ENCODE results near the gene MAD1L1. TPM values are rescaled to one million over a fixed set of nuclear protein-coding genes. Genes with fewer than 3 reads are reported as not detected.
"Not testable (repeated sequence)": the region's sequence is repeated elsewhere in the genome, so short reads cannot be mapped to it uniquely, and the experiment has no call there.

Gene MAD1L1
- total and polyA plus RNA-seq, 2 of the 8 experiments (the other 6 are each of a cell fraction or from before 2014, with no cell fraction given): 40.4 to 44.6 TPM

DNA sequence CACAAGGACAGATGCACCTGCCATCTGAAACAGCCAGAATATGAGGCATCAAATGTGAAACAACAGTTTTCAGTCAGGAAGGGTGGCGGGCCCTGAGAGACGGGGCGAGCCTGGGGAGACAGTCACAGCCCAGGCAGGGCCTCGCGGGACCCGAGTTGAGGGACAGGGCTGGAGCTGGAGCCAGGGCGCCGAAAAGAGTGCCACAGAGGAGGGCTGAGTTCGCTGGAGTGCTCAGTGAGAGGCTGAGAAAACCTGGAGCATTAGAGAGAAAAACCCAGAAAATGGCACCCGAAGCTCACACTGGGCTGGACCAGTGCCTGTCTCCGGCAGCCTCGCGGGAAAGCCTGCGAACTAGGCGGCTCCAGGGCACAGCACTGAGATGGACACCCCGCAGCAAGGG lies 404.6 kb downstream of the MAD1L1 start:
- CTCF ChIA-PET (ENCODE audit: partially characterized antibody); H3K23ac ChIP-seq (ENCODE audit: insufficient read length); H4K5ac ChIP-seq (ENCODE audit: insufficient read length, low read depth, low read length); H2BK15ac ChIP-seq (ENCODE audit: low read length); H2BK20ac ChIP-seq (ENCODE audit: low read length); H3K4ac ChIP-seq (replicated peaks; ENCODE audit: insufficient read length, low read depth, low read length); H3K79me2 ChIP-seq (ENCODE audit: control insufficient read depth in 1 of 2, insufficient read depth in 2 of 2, low read length in 2 of 2); H3K9me3 ChIP-seq (ENCODE audit: insufficient read depth in 2 of 2, low read depth in 1 of 2, low read length in 1 of 2); H3K4me3 ChIP-seq (ENCODE audit: extremely low read depth in 1 of 4, insufficient read depth in 2 of 4, low read depth in 3 of 4, low read length in 4 of 4); H3K9ac ChIP-seq (replicated peaks in 1 of 4; ENCODE audit: extremely low read depth in 1 of 4, low read depth in 3 of 4, low read length in 3 of 4); H4K91ac ChIP-seq (replicated peaks; ENCODE audit: insufficient read length, low read length); H3K4me2 ChIP-seq (ENCODE audit: insufficient read depth in 1 of 2, low read depth in 2 of 2, low read length in 2 of 2); H3K56ac ChIP-seq (replicated peaks; ENCODE audit: insufficient read length, low read depth, low read length); H2BK12ac ChIP-seq (ENCODE audit: low read depth, low read length); H3K14ac ChIP-seq (ENCODE audit: insufficient read length); H2BK120ac ChIP-seq (replicated peaks; ENCODE audit: low read depth, low read length); H3K79me1 ChIP-seq (ENCODE audit: low read depth, low read length); POLR2A ChIA-PET (ENCODE audit: partially characterized antibody); H2AK5ac ChIP-seq (ENCODE audit: low read depth, low read length); H2BK5ac ChIP-seq (ENCODE audit: low read depth, low read length); H4K20me1 ChIP-seq (replicated peaks in 1 of 2; ENCODE audit: control insufficient read depth in 1 of 2, insufficient read depth in 2 of 2, low read length in 2 of 2); H3K23me2 ChIP-seq (ENCODE audit: low read depth, low read length); H3K4me1 ChIP-seq (replicated peaks in 1 of 4; ENCODE audit: control insufficient read depth in 3 of 4, insufficient read depth in 4 of 4, low read length in 3 of 4); H3K36me3 ChIP-seq (ENCODE audit: control insufficient read depth in 2 of 4, insufficient read depth in 4 of 4, low read length in 3 of 4); H4K8ac ChIP-seq (ENCODE audit: extremely low read depth, insufficient read depth, low read length); FAIRE-seq; H3K27ac ChIP-seq (ENCODE audit: low read depth, low read length); H3K18ac ChIP-seq (ENCODE audit: extremely low read depth, low read length); H3K27me3 ChIP-seq (replicated peaks in 1 of 4; ENCODE audit: control insufficient read depth in 3 of 4, extremely low read depth in 1 of 4, insufficient read depth in 3 of 4, low read length in 3 of 4); H2AFZ ChIP-seq (ENCODE audit: low read length): not testable (repeated sequence)
- 94% methylated on average over 16 of the region's 16 CpGs; no CpG with 5 or more reads in 1 of the 2 experiments for WGBS, 2 experiments (ENCODE audit: extremely low coverage in 1 of 2, insufficient coverage in 1 of 2, insufficient read length in 1 of 2, insufficient replicate concordance in 2 of 2, low coverage in 1 of 2, low lambda C conversion rate in 2 of 2, missing lambda C conversion rate in 1 of 2)
- DNase-seq (ENCODE audit: low read depth in 1 of 2, low spot score in 2 of 2): peak in 1 of 2 experiments; percentile 33

DNA sequence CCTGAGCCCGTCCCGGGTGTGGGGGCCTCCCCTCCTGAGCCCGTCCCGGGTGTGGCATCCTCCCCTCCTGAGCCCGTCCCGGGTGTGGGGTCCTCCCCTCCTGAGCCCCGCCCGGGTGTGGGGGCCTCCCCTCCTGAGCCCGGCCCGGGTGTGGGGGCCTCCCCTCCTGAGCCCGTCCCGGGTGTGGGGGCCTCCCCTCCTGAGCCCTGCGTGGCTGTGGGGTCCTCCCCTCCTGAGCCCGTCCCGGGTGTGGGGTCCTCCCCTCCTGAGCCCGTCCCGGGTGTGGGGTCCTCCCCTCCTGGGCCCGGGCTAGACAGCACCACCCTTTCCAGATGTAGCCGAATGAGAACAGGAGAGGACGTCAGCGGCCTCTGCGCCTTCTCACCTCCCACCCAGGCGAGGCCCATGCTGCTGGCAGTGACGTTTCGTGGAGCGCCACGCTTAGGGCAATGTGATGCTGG lies 405.2 kb downstream of the MAD1L1 start:
- H2BK120ac ChIP-seq (replicated peaks; ENCODE audit: low read depth, low read length); H3K4me2 ChIP-seq (ENCODE audit: insufficient read depth in 1 of 2, low read depth in 2 of 2, low read length in 2 of 2); H2BK20ac ChIP-seq (ENCODE audit: low read length); H3K9ac ChIP-seq (replicated peaks in 1 of 4; ENCODE audit: extremely low read depth in 1 of 4, low read depth in 3 of 4, low read length in 3 of 4); H3K4me3 ChIP-seq (ENCODE audit: extremely low read depth in 1 of 4, insufficient read depth in 2 of 4, low read depth in 3 of 4, low read length in 4 of 4); H3K79me1 ChIP-seq (ENCODE audit: low read depth, low read length); POLR2A ChIA-PET (ENCODE audit: partially characterized antibody); CTCF ChIA-PET (ENCODE audit: partially characterized antibody); H4K20me1 ChIP-seq (replicated peaks in 1 of 2; ENCODE audit: control insufficient read depth in 1 of 2, insufficient read depth in 2 of 2, low read length in 2 of 2); H2BK12ac ChIP-seq (ENCODE audit: low read depth, low read length); H2BK15ac ChIP-seq (ENCODE audit: low read length); H3K4me1 ChIP-seq (replicated peaks in 1 of 4; ENCODE audit: control insufficient read depth in 3 of 4, insufficient read depth in 4 of 4, low read length in 3 of 4); FAIRE-seq; H3K56ac ChIP-seq (replicated peaks; ENCODE audit: insufficient read length, low read depth, low read length); H2AK5ac ChIP-seq (ENCODE audit: low read depth, low read length); H3K27me3 ChIP-seq (replicated peaks in 1 of 4; ENCODE audit: control insufficient read depth in 3 of 4, extremely low read depth in 1 of 4, insufficient read depth in 3 of 4, low read length in 3 of 4); H3K9me3 ChIP-seq (ENCODE audit: insufficient read depth in 2 of 2, low read depth in 1 of 2, low read length in 1 of 2); H3K27ac ChIP-seq (ENCODE audit: low read depth, low read length); H3K14ac ChIP-seq (ENCODE audit: insufficient read length); H2AFZ ChIP-seq (ENCODE audit: low read length); H2BK5ac ChIP-seq (ENCODE audit: low read depth, low read length); H3K23me2 ChIP-seq (ENCODE audit: low read depth, low read length); H3K4ac ChIP-seq (replicated peaks; ENCODE audit: insufficient read length, low read depth, low read length); H3K23ac ChIP-seq (ENCODE audit: insufficient read length); H3K18ac ChIP-seq (ENCODE audit: extremely low read depth, low read length); H3K79me2 ChIP-seq (ENCODE audit: control insufficient read depth in 1 of 2, insufficient read depth in 2 of 2, low read length in 2 of 2); H3K36me3 ChIP-seq (ENCODE audit: control insufficient read depth in 2 of 4, insufficient read depth in 4 of 4, low read length in 3 of 4); H4K8ac ChIP-seq (ENCODE audit: extremely low read depth, insufficient read depth, low read length); H4K91ac ChIP-seq (replicated peaks; ENCODE audit: insufficient read length, low read length); H4K5ac ChIP-seq (ENCODE audit: insufficient read length, low read depth, low read length): not testable (repeated sequence)
- DNase-seq (ENCODE audit: low read depth in 1 of 2, low spot score in 2 of 2): peak in 1 of 2 experiments; percentile 37
- WGBS, 2 experiments (ENCODE audit: extremely low coverage in 1 of 2, insufficient coverage in 1 of 2, insufficient read length in 1 of 2, insufficient replicate concordance in 2 of 2, low coverage in 1 of 2, low lambda C conversion rate in 2 of 2, missing lambda C conversion rate in 1 of 2): 91% methylated on average over 17 of the region's 27 CpGs; no CpG with 5 or more reads in 1 of the 2 experiments
